Measurements from ENCODE around the gene LRRC8B.
A peak's percentile ranks its signal among the peaks of the same experiment; 100 is the strongest.
"Not testable (repeated sequence)": the region's sequence is repeated elsewhere in the genome, so short reads cannot be mapped to it uniquely, and the experiment has no call there.

Gene LRRC8B

GRCh38 chr1:89524369-89525168 lies at the start of gene LRRC8B:
TSS of gene LRRC8B (plus strand) at chr1:89524829. CDS start at chr1:89582651, 57,822 bp downstream.
- peak; percentile 95 for DNase-seq

GRCh38 chr1:89475269-89475668 lies 49.4 kb upstream of the LRRC8B start:
- no peak for DNase-seq

GRCh38 chr1:89476072-89476471 lies 48.6 kb upstream of the LRRC8B start:
- no peak for DNase-seq

GRCh38 chr1:89483010-89483756 lies 41.4 kb upstream of the LRRC8B start:
- DNase-seq: peak; percentile 83

GRCh38 chr1:89483757-89484077 lies 40.9 kb upstream of the LRRC8B start:
- no peak for DNase-seq

- DNase-seq: no peak
Observed at GRCh38 chr1:89484092-89485038, 40.3 kb upstream of the LRRC8B start.

GRCh38 chr1:89487972-89488371 lies 36.7 kb upstream of the LRRC8B start:
- DNase-seq: no peak

GRCh38 chr1:89489047-89489729 lies 35.4 kb upstream of the LRRC8B start:
- no peak for DNase-seq

- DNase-seq: no peak
Observed at GRCh38 chr1:89490389-89490788, 34.2 kb upstream of the LRRC8B start.

GRCh38 chr1:89499320-89499719 lies 25.3 kb upstream of the LRRC8B start:
- DNase-seq: peak; percentile 46

GRCh38 chr1:89502042-89502441 lies 22.6 kb upstream of the LRRC8B start:
- DNase-seq: no peak

GRCh38 chr1:89502895-89503294 lies 21.7 kb upstream of the LRRC8B start:
- no peak for DNase-seq

- DNase-seq: no peak
Observed at GRCh38 chr1:89503690-89504089, 20.9 kb upstream of the LRRC8B start.

- not testable (repeated sequence) for DNase-seq
Observed at GRCh38 chr1:89510061-89510460, 14.6 kb upstream of the LRRC8B start.

- no peak for DNase-seq
Observed at GRCh38 chr1:89512996-89513720, 11.5 kb upstream of the LRRC8B start.

GRCh38 chr1:89516055-89516454 lies 8.6 kb upstream of the LRRC8B start:
- peak; percentile 4 for DNase-seq

- DNase-seq: no peak
Observed at GRCh38 chr1:89518221-89518631, 6.4 kb upstream of the LRRC8B start.

- DNase-seq: peak; percentile 27
Observed at GRCh38 chr1:89519779-89520358, 4.8 kb upstream of the LRRC8B start.

- DNase-seq: not testable (repeated sequence)
Observed at GRCh38 chr1:89521977-89522376, 2.7 kb upstream of the LRRC8B start.

GRCh38 chr1:89523572-89524368 lies 859 bp upstream of the LRRC8B start:
- DNase-seq: peak; percentile 86
